Esophagus squamous epithelium (tissue), 5 donors: Measurements from ENCODE around the gene ASTN2. TPM values are rescaled to one million over a fixed set of nuclear protein-coding genes. Genes with fewer than 3 reads are reported as not detected.

ENCODE experiments used
- DNase-seq: peaks from one replicate; lab custom pipeline; 2025; lab: John Stamatoyannopoulos, UW
- H3K27ac ChIP-seq, 4 donors: fragments of 200-600 bp; sonication (generic); one replicate each; pipeline ENCODE4 v1.5.1; 2016 to 2019; ENCODE audit warnings: mild to moderate bottlenecking in 1 of 4
- H3K27me3 ChIP-seq, 4 donors: fragments of 200-600 bp; sonication (generic); 1 replicate in 3 of 4; 2 replicates in 1 of 4; pipeline versions ENCODE4 v1.5.1 to v1.6.0; 2017 to 2021; ENCODE audit warnings: antibody characterized with exemption in 1 of 4
- H3K36me3 ChIP-seq, 3 donors: fragments of 200-600 bp; sonication (generic); one replicate each; pipeline ENCODE4 v1.5.1; 2016 to 2019
- H3K4me1 ChIP-seq, 3 donors: fragments of 200-600 bp; sonication (generic); one replicate each; pipeline ENCODE4 v1.5.1; 2017 to 2019
- H3K4me3 ChIP-seq, 4 donors: fragments of 200-600 bp; sonication (generic); 1 replicate in 3 of 4; 2 replicates in 1 of 4; pipeline ENCODE4 v1.5.1; 2016 to 2019; ENCODE audit warnings: mild to moderate bottlenecking in 2 of 4, moderate library complexity in 1 of 4
- H3K9me3 ChIP-seq, 3 donors: fragments of 200-600 bp; sonication (generic); one replicate each; pipeline ENCODE4 v1.5.1; 2016 to 2019
- POLR2A ChIP-seq, 4 donors: fragments of 450-650 bp; IDR thresholded peaks; one replicate each; pipeline ENCODE4 v1.6.1; 2017; ENCODE audit warnings: antibody characterized with exemption in 4 of 4, mild to moderate bottlenecking in 4 of 4, moderate library complexity in 3 of 4
- WGBS, 2 donors: methylation state at CpG; one replicate each; pipeline ENCODE4 v1.1.5; 2018; 5-methylcytosine and 5-hydroxymethylcytosine counted together
- intact Hi-C: fragments of 100-400 bp; cut with DNase I; formaldehyde crosslinking; loops from one replicate; pipeline ENCODE4 v1.15.0; 2022
- total RNA-seq, 4 donors: library from RNA; depleted of rRNA; stranded (reverse); fragments of >200 nt; gene quantifications; one replicate each; pipeline ENCODE4 v1.1.0, GENCODE V29; 2016
- TF ChIP-seq, protein P1 (sequence below), 6 experiments: fragments of 450-650 bp in 4 of 6; fragments of 200-600 bp in 2 of 6; sonication (generic) in 2 of 6; IDR thresholded peaks; one replicate each; pipeline ENCODE4 v1.5.1; 2016 to 2019; ENCODE audit warnings: antibody characterized with exemption in 6 of 6, mild to moderate bottlenecking in 4 of 6, moderate library complexity in 4 of 6
- donor health status: DM: yes; HTN: yes; CAD: no.

Gene ASTN2
- total RNA-seq, 4 donors from 2014 or later: 0.13 to 1.9 (median 0.27) TPM; not detected in 1

GRCh38 chr9:117021906-117022305, 393.0 kb downstream of the ASTN2 start:
- Histone ChIP-seq H3K27ac (no peak overlapping the region), H3K4me1 (no peaks in the 10 kb centered on the region), H3K36me3 (no peaks in the 10 kb centered on the region), H3K4me3 (no peak overlapping the region), H3K27me3 (no peaks in the 10 kb centered on the region), H3K9me3 (no peaks in the 10 kb centered on the region)
- intact Hi-C loops: no loop called here
- WGBS, 2 donors: 58 to 65% methylated on average over 2 of the region's 2 CpGs
- TF ChIP-seq, protein P1, sequence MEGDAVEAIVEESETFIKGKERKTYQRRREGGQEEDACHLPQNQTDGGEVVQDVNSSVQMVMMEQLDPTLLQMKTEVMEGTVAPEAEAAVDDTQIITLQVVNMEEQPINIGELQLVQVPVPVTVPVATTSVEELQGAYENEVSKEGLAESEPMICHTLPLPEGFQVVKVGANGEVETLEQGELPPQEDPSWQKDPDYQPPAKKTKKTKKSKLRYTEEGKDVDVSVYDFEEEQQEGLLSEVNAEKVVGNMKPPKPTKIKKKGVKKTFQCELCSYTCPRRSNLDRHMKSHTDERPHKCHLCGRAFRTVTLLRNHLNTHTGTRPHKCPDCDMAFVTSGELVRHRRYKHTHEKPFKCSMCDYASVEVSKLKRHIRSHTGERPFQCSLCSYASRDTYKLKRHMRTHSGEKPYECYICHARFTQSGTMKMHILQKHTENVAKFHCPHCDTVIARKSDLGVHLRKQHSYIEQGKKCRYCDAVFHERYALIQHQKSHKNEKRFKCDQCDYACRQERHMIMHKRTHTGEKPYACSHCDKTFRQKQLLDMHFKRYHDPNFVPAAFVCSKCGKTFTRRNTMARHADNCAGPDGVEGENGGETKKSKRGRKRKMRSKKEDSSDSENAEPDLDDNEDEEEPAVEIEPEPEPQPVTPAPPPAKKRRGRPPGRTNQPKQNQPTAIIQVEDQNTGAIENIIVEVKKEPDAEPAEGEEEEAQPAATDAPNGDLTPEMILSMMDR (IDR thresholded peaks at IDR 0.05): no peak
- no peak for TF ChIP-seq POLR2A (IDR thresholded peaks at IDR 0.05)
- DNase-seq: no peak

- Histone ChIP-seq H3K27me3 (no peaks in the 10 kb centered on the region), H3K4me3 (no peak overlapping the region), H3K4me1 (no peaks in the 10 kb centered on the region), H3K36me3 (no peaks in the 10 kb centered on the region), H3K9me3 (no peaks in the 10 kb centered on the region), H3K27ac (no peak overlapping the region)
- no peak for TF ChIP-seq POLR2A (IDR thresholded peaks at IDR 0.05)
- TF ChIP-seq, protein P1 (IDR thresholded peaks at IDR 0.05): no peak
- WGBS, 2 donors: 53 to 77% methylated on average over 6 of the region's 6 CpGs
- intact Hi-C loops: no loop called here
- no peak for DNase-seq
Measured at GRCh38 chr9:117018966-117019617, 395.8 kb downstream of the ASTN2 start.

DNA sequence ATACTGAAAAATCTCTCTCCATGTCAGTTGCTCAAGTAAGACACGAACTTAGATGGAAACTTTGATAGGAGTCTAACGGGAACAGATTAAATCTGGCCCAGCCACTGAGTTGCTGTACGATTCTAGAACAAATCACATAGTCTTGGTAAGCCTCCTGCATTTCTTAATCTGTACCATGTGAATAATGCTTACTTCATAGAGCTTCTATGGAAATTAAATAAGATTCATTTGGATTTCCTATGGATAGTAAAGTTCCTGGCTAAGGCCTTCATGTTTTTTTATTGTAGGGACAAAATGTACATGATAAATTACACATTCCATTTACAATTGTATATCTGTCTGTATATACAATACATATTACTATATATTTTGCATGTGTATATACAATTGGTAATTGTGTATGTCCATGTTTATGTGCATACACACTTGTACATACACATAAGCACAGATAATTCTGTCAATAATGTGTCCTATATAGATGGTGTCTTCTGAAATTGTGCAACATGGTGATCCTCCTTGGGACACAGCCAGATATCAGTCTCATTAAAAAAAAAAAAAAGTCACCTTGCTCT, 397.4 kb downstream of the ASTN2 start:
- no peak for DNase-seq
- Histone ChIP-seq H3K4me1 (no peaks in the 10 kb centered on the region), H3K27ac (no peak overlapping the region), H3K9me3 (no peaks in the 10 kb centered on the region), H3K27me3 (no peaks in the 10 kb centered on the region), H3K4me3 (no peak overlapping the region), H3K36me3 (no peaks in the 10 kb centered on the region)
- intact Hi-C loops: no loop called here
- 42 to 53% methylated on average over 3 of the region's 3 CpGs for whole genome bisulfite sequencing, 2 donors
- TF ChIP-seq POLR2A (IDR thresholded peaks at IDR 0.05): no peak
- TF ChIP-seq, protein P1 (IDR thresholded peaks at IDR 0.05): no peak

GRCh38 chr9:117014061-117014460, 400.8 kb downstream of the ASTN2 start:
- no peak for DNase-seq
- 68 to 77% methylated on average over 4 of the region's 4 CpGs for WGBS, 2 donors
- Histone ChIP-seq H3K4me3 (no peak overlapping the region), H3K4me1 (no peaks in the 10 kb centered on the region), H3K9me3 (no peaks in the 10 kb centered on the region), H3K36me3 (no peaks in the 10 kb centered on the region), H3K27ac (no peak overlapping the region), H3K27me3 (no peaks in the 10 kb centered on the region)
- TF ChIP-seq POLR2A (IDR thresholded peaks at IDR 0.05): no peak
- TF ChIP-seq, protein P1 (IDR thresholded peaks at IDR 0.05): no peak
- intact Hi-C loops: no loop called here

DNA sequence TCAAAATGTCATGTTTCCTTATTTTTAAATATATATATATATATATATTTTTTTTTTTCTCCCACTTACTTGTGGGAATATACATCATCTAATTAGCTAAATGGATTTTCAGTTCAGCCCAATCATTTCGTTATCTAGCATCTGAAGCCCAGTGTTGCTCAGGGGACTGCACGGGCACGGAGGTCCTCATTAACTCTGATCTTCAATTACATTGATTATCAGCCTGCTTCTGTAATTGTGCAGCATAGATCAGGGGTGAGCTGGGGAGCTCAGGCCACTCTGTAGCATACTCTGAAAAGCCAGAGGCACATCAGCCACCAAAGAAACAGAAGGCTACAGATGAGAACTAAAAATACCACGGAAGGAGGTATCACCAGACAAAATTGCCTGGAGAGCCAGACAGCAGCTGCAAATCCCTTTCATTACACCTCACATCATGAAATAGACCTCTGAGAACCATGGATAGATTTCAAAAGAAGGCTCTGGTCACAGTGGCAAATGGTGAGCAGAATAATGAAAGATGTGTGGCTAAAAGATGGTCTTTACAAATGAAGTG, 401.3 kb downstream of the ASTN2 start:
- no peaks in the 10 kb centered on the region for H3K36me3 ChIP-seq
- H3K27ac ChIP-seq: no peak overlapping the region
- H3K4me1 ChIP-seq: no peaks in the 10 kb centered on the region
- no peak overlapping the region for H3K4me3 ChIP-seq
- TF ChIP-seq, protein P1 (IDR thresholded peaks at IDR 0.05): no peak
- TF ChIP-seq POLR2A (IDR thresholded peaks at IDR 0.05): no peak
- 65 to 81% methylated on average over 4 of the region's 4 CpGs for WGBS, 2 donors
- intact Hi-C loops: no loop called here
- H3K27me3 ChIP-seq: no peaks in the 10 kb centered on the region
- no peaks in the 10 kb centered on the region for H3K9me3 ChIP-seq
- no peak for DNase-seq
